H1 (cell line): Measurements from ENCODE around the gene PPP4R1. TPM values are rescaled to one million over a fixed set of nuclear protein-coding genes. Genes with fewer than 3 reads are reported as not detected.
A peak's percentile ranks its signal among the peaks of the same experiment; 100 is the strongest.

Experiments
- ASH2L ChIP-seq: fragments of 200-600, 300-600 bp; sonication (generic); IDR thresholded peaks from one replicate; pipeline ENCODE4 v1.7.1; 2017; ENCODE audit warnings: low read length
- BRCA1 ChIP-seq: IDR thresholded peaks from 2 replicates; pipeline ENCODE4 v1.6.1; 2012; ENCODE audit warnings: low read depth, low read length, improper control_type of control experiment
- CEBPB ChIP-seq: IDR thresholded peaks from 2 replicates; pipeline ENCODE4 v1.6.1; 2012; ENCODE audit warnings: low read depth, low read length
- GTF2F1 ChIP-seq: IDR thresholded peaks from 2 replicates; pipeline ENCODE4 v1.6.1; 2012; ENCODE audit warnings: low read depth, low read length, improper control_type of control experiment, borderline replicate concordance
- HDAC2 ChIP-seq, 2 experiments: fragments of 300-600 bp in 1 of 2; sonication (generic) in 1 of 2; IDR thresholded peaks; 2 replicates each; pipeline ENCODE4 v1.6.1; 2011 to 2012; ENCODE audit warnings: low read depth in 2 of 2, low read length in 2 of 2, mild to moderate bottlenecking in 2 of 2, moderate library complexity in 2 of 2, borderline replicate concordance in 1 of 2, inconsistent platforms in 1 of 2
- HDAC6 ChIP-seq: IDR thresholded peaks from one replicate; pipeline ENCODE4 v1.7.1; 2012; ENCODE audit warnings: low read depth, mild to moderate bottlenecking, inconsistent platforms, low read length, moderate library complexity
- JUND ChIP-seq: IDR thresholded peaks from 2 replicates; pipeline ENCODE4 v1.6.1; 2011; ENCODE audit warnings: mild to moderate bottlenecking, improper control_type of control experiment, low read length
- KDM1A ChIP-seq: fragments of 200-600, 300-600 bp; sonication (generic); IDR thresholded peaks from 2 replicates; pipeline ENCODE4 v1.7.1; 2016; ENCODE audit warnings: mild to moderate bottlenecking, low read length, borderline replicate concordance
- NRF1 ChIP-seq: IDR thresholded peaks from 2 replicates; pipeline ENCODE4 v1.6.1; 2011; ENCODE audit warnings: mild to moderate bottlenecking, low read depth, low read length, improper control_type of control experiment
- PHF8 ChIP-seq: fragments of 200-600 bp; sonication (generic); conservative IDR thresholded peaks from 2 replicates; pipeline ENCODE4 v1.7.1; 2012; ENCODE audit warnings: low read depth, mild to moderate bottlenecking, inconsistent platforms, low read length, moderate library complexity
- POLR2A ChIP-seq, 2 experiments: IDR thresholded peaks; 1 replicate in 1 of 2; 2 replicates in 1 of 2; pipeline ENCODE4 v1.6.1; 2011; ENCODE audit warnings: low read depth in 2 of 2, low read length in 2 of 2, mild to moderate bottlenecking in 2 of 2; ENCODE audit errors: control extremely low read depth in 1 of 2
- POU5F1 ChIP-seq: IDR thresholded peaks from 2 replicates; pipeline ENCODE4 v1.6.1; 2011; ENCODE audit warnings: low read depth, mild to moderate bottlenecking, low read length, moderate library complexity
- RAD21 ChIP-seq, 2 experiments: IDR thresholded peaks in 1 of 2; conservative IDR thresholded peaks in 1 of 2; 2 replicates each; pipeline ENCODE4 v1.6.1; 2011; ENCODE audit warnings: low read depth in 2 of 2, low read length in 2 of 2, improper control_type of control experiment in 1 of 2, inconsistent platforms in 1 of 2, mild to moderate bottlenecking in 1 of 2, moderate library complexity in 1 of 2
- RBBP5 ChIP-seq: IDR thresholded peaks from 2 replicates; pipeline ENCODE4 v1.7.1; 2012; ENCODE audit warnings: low read depth, mild to moderate bottlenecking, inconsistent platforms, low read length, moderate library complexity, borderline replicate concordance
- RFX5 ChIP-seq: IDR thresholded peaks from 2 replicates; pipeline ENCODE4 v1.6.1; 2011; ENCODE audit warnings: low read depth, low read length, improper control_type of control experiment, borderline replicate concordance
- RNF2 ChIP-seq: fragments of 200-900, 300-1000 bp; sonication (generic); IDR thresholded peaks from 2 replicates; pipeline ENCODE4 v1.7.1; 2016; ENCODE audit warnings: borderline replicate concordance, low read depth, mild to moderate bottlenecking, antibody characterized with exemption, low read length; ENCODE audit not compliant: poor library complexity, severe bottlenecking; ENCODE audit errors: missing control alignments
- SP1 ChIP-seq: IDR thresholded peaks from 2 replicates; pipeline ENCODE4 v1.6.1; 2011; ENCODE audit warnings: low read depth, low read length
- SP2 ChIP-seq: IDR thresholded peaks from 2 replicates; pipeline ENCODE4 v1.6.1; 2012; ENCODE audit warnings: mild to moderate bottlenecking, low read length, inconsistent platforms
- TAF1 ChIP-seq: IDR thresholded peaks from 2 replicates; pipeline ENCODE4 v1.6.1; 2011; ENCODE audit warnings: mild to moderate bottlenecking, low read depth, low read length
- TBP ChIP-seq: IDR thresholded peaks from 2 replicates; pipeline ENCODE4 v1.6.1; 2011; ENCODE audit warnings: low read depth, low read length, improper control_type of control experiment
- YY1 ChIP-seq: IDR thresholded peaks from 2 replicates; pipeline ENCODE4 v1.6.1; 2011; ENCODE audit warnings: low read depth, mild to moderate bottlenecking, low read length
- polyA plus RNA-seq, 7 experiments: library from polyadenylated mRNA; depleted of rRNA in 3 of 7; stranded (reverse) in 5 of 7; unstranded in 2 of 7; fragments of >200 nt in 5 of 7; fragments of 200-250 nt in 2 of 7; gene quantifications; 1 replicate in 5 of 7; 2 replicates in 1 of 7; 4 replicates in 1 of 7; pipeline versions ENCODE4 v1.2.1 to v1.2.3, GENCODE V29; 2011 to 2013; ENCODE audit warnings: missing spikeins in 2 of 7, mixed read lengths in 2 of 7
- total RNA-seq: library from RNA; stranded (reverse); fragmentation: NEBNext Ultra II Directional; extraction: Animal tissue kit (Norgen Biotek cat#: 25700); gene quantifications from 2 replicates; pipeline ENCODE4 v1.2.1, GENCODE V29; 2021
- TF ChIP-seq, protein P1 (sequence below): IDR thresholded peaks from 2 replicates; pipeline ENCODE4 v1.6.1; 2011; ENCODE audit warnings: low read depth, mild to moderate bottlenecking, low read length; ENCODE audit not compliant: insufficient read depth
- TF ChIP-seq, protein P2 (sequence below): IDR thresholded peaks from 2 replicates; pipeline ENCODE4 v1.6.1; 2012; ENCODE audit warnings: inconsistent platforms

The PPP4R1 gene
- total and polyA plus RNA-seq, 2 of the 8 experiments (the other 6 are each of a cell fraction or from before 2014, with no cell fraction given), result 67.4 to 96.1 TPM

DNA sequence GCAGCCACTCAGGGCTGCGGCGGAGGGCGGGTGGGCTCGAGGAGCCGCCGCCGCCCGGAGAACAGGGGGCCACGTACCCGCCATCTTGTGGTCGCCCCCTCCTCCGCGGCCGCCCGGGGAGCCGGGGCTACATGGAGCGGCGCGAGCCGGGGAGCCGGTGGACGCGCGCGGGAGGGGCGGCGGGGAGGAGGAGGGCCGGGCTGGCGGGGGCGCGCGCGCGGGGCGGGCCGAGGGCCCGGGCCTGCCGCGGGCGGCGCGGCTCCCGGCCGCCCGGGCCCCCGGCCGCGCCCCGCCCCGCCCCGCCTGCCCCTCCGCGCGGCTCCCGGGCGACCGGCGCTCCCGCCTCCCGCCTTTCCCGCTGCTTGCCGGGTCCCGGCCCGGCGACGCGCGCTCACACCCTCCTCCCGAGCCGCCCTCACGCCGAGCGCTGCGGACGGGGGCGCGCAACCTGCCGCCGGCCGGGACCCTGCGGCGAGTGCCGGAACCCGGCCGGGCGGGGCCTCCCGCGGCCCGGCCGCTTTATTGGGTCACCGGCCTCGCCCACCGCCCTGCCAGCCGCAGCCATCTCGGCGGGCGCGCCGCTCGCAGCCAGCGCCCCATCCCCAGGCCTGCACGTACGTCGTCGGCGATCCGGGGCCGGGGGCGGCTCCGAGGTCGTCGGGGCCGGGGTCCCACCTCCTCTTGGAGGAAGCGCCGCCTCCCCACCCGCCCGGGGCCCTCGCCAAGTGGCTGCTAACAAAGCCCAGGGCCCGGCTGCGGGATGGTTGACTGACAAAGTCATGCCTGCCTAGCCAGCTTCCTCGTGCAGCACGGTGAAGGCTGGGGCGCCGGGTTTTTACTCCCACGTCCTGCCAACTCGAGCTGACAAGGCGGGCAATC, at the start of gene PPP4R1 (continued):
- TF ChIP-seq TAF1, result peak; percentile 82; the same call in 1 of the 2 replicates
- TF ChIP-seq, protein P1, sequence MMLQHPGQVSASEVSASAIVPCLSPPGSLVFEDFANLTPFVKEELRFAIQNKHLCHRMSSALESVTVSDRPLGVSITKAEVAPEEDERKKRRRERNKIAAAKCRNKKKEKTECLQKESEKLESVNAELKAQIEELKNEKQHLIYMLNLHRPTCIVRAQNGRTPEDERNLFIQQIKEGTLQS, result no peak
- TF ChIP-seq RBBP5, result no peak; the same call in 1 of the 2 replicates
- no peak for TF ChIP-seq RAD21 (IDR thresholded peaks at IDR 0.05 in 1 of 2, conservative IDR thresholded peaks at IDR 0.05 in 1 of 2; ENCODE audit: low read depth in 2 of 2, low read length in 2 of 2)
- peak; percentile 38 to 88 for TF ChIP-seq POLR2A (IDR thresholded peaks at IDR 0.05; ENCODE audit: control extremely low read depth in 1 of 2, low read depth in 2 of 2, low read length in 2 of 2)
- no peak for TF ChIP-seq BRCA1
- TF ChIP-seq, protein P2, sequence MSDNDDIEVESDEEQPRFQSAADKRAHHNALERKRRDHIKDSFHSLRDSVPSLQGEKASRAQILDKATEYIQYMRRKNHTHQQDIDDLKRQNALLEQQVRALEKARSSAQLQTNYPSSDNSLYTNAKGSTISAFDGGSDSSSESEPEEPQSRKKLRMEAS, result peak; percentile 79; the same call in 1 of the 2 replicates
- no peak for TF ChIP-seq RNF2
- no peak for TF ChIP-seq SP2
- TF ChIP-seq NRF1, result no peak
- TF ChIP-seq POU5F1, result no peak
- 0 out of 4 replicates have a peak, but pooled peaks of 1 of the 2 experiments have one; percentile 8 for TF ChIP-seq HDAC2 (IDR thresholded peaks at IDR 0.05; ENCODE audit: borderline replicate concordance in 1 of 2, low read depth in 2 of 2, low read length in 2 of 2)
- TF ChIP-seq CEBPB, result no peak
- TF ChIP-seq RFX5, result no peak
- TF ChIP-seq KDM1A, result no peak
- peak; percentile 58; the same call in 1 of the 2 replicates for TF ChIP-seq YY1
- TF ChIP-seq HDAC6, result no peak
- peak; percentile 55; the same call in 1 of the 2 replicates for TF ChIP-seq TBP
- TF ChIP-seq JUND, result no peak
- peak; percentile 39 for TF ChIP-seq ASH2L
- TF ChIP-seq GTF2F1, result no peak
- peak; percentile 36 for TF ChIP-seq PHF8
- no peak for TF ChIP-seq SP1
